GM23338 (cell line): Measurements from ENCODE around the gene HADH. TPM values are rescaled to one million over a fixed set of nuclear protein-coding genes. Genes with fewer than 3 reads are reported as not detected.

ENCODE experiments used
- ATAC-seq: fragments of 200-7000 bp; cut with Tn5 transposase; 3 replicates; pipeline ENCODE4 v1.9.1; 2020
- DNase-seq: peaks from one replicate; pipeline ENCODE4 v3.0.0-alpha.2; 2015; ENCODE audit warnings: low spot score
- H2AFZ ChIP-seq: fragments of 200-600 bp; sonication (generic); 2 replicates; pipeline ENCODE4 v1.8.0; 2016; ENCODE audit warnings: antibody characterized with exemption, mild to moderate bottlenecking, moderate library complexity
- H3F3A ChIP-seq: fragments of 200-600 bp; sonication (generic); replicated peaks from 2 replicates; pipeline ENCODE4 v1.8.0; 2017; ENCODE audit warnings: antibody characterized with exemption, mixed run types, low read depth
- H3K27ac ChIP-seq: fragments of 200-600 bp; sonication (generic); 2 replicates; pipeline ENCODE4 v1.6.1; 2016; ENCODE audit warnings: low read depth
- H3K27me3 ChIP-seq: fragments of 200-600 bp; sonication (generic); 2 replicates; pipeline ENCODE4 v1.8.0; 2016; ENCODE audit warnings: mild to moderate bottlenecking, mixed run types, moderate library complexity; ENCODE audit not compliant: insufficient read depth
- H3K36me3 ChIP-seq: fragments of 200-600 bp; sonication (generic); 2 replicates; pipeline ENCODE4 v1.8.0; 2016; ENCODE audit warnings: mild to moderate bottlenecking; ENCODE audit not compliant: insufficient read depth
- H3K4me1 ChIP-seq: fragments of 200-600 bp; sonication (generic); 2 replicates; pipeline ENCODE4 v1.8.0; 2016; ENCODE audit warnings: mild to moderate bottlenecking, moderate library complexity; ENCODE audit not compliant: insufficient read depth
- H3K4me2 ChIP-seq: fragments of 200-600 bp; sonication (generic); 2 replicates; pipeline ENCODE4 v1.7.1; 2017; ENCODE audit warnings: mixed run types
- H3K4me3 ChIP-seq: fragments of 200-600 bp; sonication (generic); 2 replicates; pipeline ENCODE4 v1.6.1; 2016; ENCODE audit warnings: mixed run types
- H3K79me2 ChIP-seq: fragments of 200-600 bp; sonication (generic); replicated peaks from 2 replicates; pipeline ENCODE4 v1.8.0; 2017; ENCODE audit warnings: mild to moderate bottlenecking; ENCODE audit not compliant: insufficient read depth
- H3K9me2 ChIP-seq: fragments of 200-600 bp; sonication (generic); 2 replicates; pipeline ENCODE4 v1.8.0; 2017; ENCODE audit not compliant: insufficient read depth
- H4K20me1 ChIP-seq: fragments of 200-600 bp; sonication (generic); replicated peaks from 2 replicates; pipeline ENCODE4 v1.8.0; 2017; ENCODE audit warnings: mild to moderate bottlenecking; ENCODE audit not compliant: insufficient read depth
- H3K27ac Mint-ChIP-seq: 2 replicates; pipeline ENCODE4 v1.8.0; 2020; ENCODE audit warnings: inconsistent platforms, mild to moderate bottlenecking, moderate library complexity, mixed read lengths
- H3K27me3 Mint-ChIP-seq: 3 replicates; pipeline ENCODE4 v1.8.0; 2022; ENCODE audit warnings: low read depth, mild to moderate bottlenecking, moderate library complexity, mixed read lengths, inconsistent platforms; ENCODE audit not compliant: insufficient read depth, poor library complexity
- H3K36me3 Mint-ChIP-seq: 3 replicates; pipeline ENCODE4 v1.8.0; 2021; ENCODE audit warnings: low read depth, mild to moderate bottlenecking, inconsistent platforms, moderate library complexity, mixed read lengths
- H3K4me1 Mint-ChIP-seq: 3 replicates; pipeline ENCODE4 v1.8.0; 2020; ENCODE audit warnings: mild to moderate bottlenecking, inconsistent platforms, mixed read lengths
- H3K4me3 Mint-ChIP-seq: 3 replicates; pipeline ENCODE4 v1.8.0; 2021; ENCODE audit warnings: moderate library complexity, mild to moderate bottlenecking, inconsistent platforms, mixed read lengths
- H3K9me3 Mint-ChIP-seq: 3 replicates; pipeline ENCODE4 v1.8.0; 2020; ENCODE audit warnings: moderate library complexity, mild to moderate bottlenecking, inconsistent platforms, mixed read lengths
- CREB1 ChIP-seq: fragments of 250-450 bp; sonication (Bioruptor Pico); IDR thresholded peaks from 2 replicates; pipeline ENCODE4 v1.5.0; 2020; ENCODE audit warnings: low read depth, mild to moderate bottlenecking, moderate library complexity
- EZH2 ChIP-seq: fragments of 200-600 bp; sonication (generic); IDR thresholded peaks from one replicate; pipeline ENCODE4 v1.8.0; 2017; ENCODE audit warnings: antibody characterized with exemption, mild to moderate bottlenecking, low read depth; ENCODE audit not compliant: unreplicated experiment
- JUNB ChIP-seq: IDR thresholded peaks from one replicate; pipeline ENCODE4 v1.6.1; 2016; ENCODE audit warnings: antibody characterized with exemption; ENCODE audit not compliant: unreplicated experiment
- POLR2AphosphoS5 ChIP-seq: IDR thresholded peaks from 2 replicates; pipeline ENCODE4 v1.6.1; 2016; ENCODE audit warnings: antibody characterized with exemption, low read depth
- STAT1 ChIP-seq: IDR thresholded peaks from one replicate; pipeline ENCODE4 v1.6.1; 2016; ENCODE audit warnings: antibody characterized with exemption; ENCODE audit not compliant: unreplicated experiment
- ZNF114 ChIP-seq: fragments of 250-450 bp; sonication (Bioruptor Pico); IDR thresholded peaks from 2 replicates; pipeline ENCODE4 v1.5.0; 2020; ENCODE audit warnings: mild to moderate bottlenecking, moderate library complexity
- polyA plus RNA-seq: library from polyadenylated mRNA; unstranded; fragments of >200 nt; fragmentation: Nextera tagmentation; extraction: Ambion mirVana; gene quantifications from 2 replicates; pipeline ENCODE4 v1.2.1, GENCODE V29; 2016
- total RNA-seq: library from RNA; depleted of rRNA; stranded (reverse); fragments of >200 nt; shearing (Covaris generic); gene quantifications from 2 replicates; pipeline ENCODE4 v1.2.3, GENCODE V29; 2014
- TF ChIP-seq, protein P1 (sequence below): fragments of 250-450 bp; sonication (Bioruptor Pico); IDR thresholded peaks from 2 replicates; pipeline ENCODE4 v1.5.0; 2020; ENCODE audit warnings: mild to moderate bottlenecking, moderate library complexity
- TF ChIP-seq, protein P2 (sequence below): IDR thresholded peaks from 2 replicates; pipeline ENCODE4 v1.6.1; 2016; ENCODE audit warnings: antibody characterized with exemption
- TF ChIP-seq, protein P3 (sequence below), 2 experiments: fragments of 200-600 bp in 1 of 2; sonication (generic) in 1 of 2; conservative IDR thresholded peaks; 2 replicates each; pipeline versions ENCODE4 v1.5.1 to v1.6.1; 2016 to 2017; ENCODE audit warnings: antibody characterized with exemption in 2 of 2, low read depth in 2 of 2, mild to moderate bottlenecking in 2 of 2, moderate library complexity in 1 of 2

The HADH gene
- total and polyA plus RNA-seq, 2 experiments from 2014 or later = 39.1 to 39.2 TPM

DNA sequence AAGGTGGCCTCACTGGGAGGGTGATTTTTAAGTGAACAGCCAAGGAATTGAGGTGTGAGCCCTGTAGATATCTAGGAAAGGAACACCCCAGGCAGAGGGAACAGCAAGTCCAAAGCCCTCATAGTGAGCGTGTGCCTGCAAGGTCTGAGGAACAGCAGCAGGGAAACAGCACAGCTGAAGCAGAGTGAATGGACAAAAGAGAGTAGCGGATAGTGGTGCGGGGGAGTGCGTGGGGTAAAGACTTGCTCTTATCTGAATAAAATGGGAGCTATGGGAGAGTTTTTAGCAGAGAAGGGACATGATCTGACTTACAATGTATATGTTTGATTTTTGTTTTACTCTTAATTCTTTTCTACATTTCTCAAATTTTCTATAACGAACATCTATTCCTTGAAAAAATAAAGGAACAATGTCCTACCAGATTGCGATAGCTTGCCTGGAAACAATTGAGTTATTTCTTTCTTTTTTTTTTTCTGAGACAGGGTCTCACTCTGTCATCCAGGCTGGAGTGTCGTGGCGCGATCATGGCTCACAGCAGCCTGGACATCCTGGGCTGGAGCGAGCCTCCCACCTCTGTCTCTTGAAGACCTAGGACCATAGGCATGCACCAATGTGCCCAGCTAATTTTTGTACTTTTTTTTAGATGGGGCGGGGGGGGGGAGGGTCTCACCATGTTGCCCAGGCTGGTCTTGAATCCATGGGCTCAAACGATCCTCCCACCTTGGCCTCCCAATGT lies 19.5 kb upstream of the HADH start (continued):
- TF ChIP-seq, protein P1, sequence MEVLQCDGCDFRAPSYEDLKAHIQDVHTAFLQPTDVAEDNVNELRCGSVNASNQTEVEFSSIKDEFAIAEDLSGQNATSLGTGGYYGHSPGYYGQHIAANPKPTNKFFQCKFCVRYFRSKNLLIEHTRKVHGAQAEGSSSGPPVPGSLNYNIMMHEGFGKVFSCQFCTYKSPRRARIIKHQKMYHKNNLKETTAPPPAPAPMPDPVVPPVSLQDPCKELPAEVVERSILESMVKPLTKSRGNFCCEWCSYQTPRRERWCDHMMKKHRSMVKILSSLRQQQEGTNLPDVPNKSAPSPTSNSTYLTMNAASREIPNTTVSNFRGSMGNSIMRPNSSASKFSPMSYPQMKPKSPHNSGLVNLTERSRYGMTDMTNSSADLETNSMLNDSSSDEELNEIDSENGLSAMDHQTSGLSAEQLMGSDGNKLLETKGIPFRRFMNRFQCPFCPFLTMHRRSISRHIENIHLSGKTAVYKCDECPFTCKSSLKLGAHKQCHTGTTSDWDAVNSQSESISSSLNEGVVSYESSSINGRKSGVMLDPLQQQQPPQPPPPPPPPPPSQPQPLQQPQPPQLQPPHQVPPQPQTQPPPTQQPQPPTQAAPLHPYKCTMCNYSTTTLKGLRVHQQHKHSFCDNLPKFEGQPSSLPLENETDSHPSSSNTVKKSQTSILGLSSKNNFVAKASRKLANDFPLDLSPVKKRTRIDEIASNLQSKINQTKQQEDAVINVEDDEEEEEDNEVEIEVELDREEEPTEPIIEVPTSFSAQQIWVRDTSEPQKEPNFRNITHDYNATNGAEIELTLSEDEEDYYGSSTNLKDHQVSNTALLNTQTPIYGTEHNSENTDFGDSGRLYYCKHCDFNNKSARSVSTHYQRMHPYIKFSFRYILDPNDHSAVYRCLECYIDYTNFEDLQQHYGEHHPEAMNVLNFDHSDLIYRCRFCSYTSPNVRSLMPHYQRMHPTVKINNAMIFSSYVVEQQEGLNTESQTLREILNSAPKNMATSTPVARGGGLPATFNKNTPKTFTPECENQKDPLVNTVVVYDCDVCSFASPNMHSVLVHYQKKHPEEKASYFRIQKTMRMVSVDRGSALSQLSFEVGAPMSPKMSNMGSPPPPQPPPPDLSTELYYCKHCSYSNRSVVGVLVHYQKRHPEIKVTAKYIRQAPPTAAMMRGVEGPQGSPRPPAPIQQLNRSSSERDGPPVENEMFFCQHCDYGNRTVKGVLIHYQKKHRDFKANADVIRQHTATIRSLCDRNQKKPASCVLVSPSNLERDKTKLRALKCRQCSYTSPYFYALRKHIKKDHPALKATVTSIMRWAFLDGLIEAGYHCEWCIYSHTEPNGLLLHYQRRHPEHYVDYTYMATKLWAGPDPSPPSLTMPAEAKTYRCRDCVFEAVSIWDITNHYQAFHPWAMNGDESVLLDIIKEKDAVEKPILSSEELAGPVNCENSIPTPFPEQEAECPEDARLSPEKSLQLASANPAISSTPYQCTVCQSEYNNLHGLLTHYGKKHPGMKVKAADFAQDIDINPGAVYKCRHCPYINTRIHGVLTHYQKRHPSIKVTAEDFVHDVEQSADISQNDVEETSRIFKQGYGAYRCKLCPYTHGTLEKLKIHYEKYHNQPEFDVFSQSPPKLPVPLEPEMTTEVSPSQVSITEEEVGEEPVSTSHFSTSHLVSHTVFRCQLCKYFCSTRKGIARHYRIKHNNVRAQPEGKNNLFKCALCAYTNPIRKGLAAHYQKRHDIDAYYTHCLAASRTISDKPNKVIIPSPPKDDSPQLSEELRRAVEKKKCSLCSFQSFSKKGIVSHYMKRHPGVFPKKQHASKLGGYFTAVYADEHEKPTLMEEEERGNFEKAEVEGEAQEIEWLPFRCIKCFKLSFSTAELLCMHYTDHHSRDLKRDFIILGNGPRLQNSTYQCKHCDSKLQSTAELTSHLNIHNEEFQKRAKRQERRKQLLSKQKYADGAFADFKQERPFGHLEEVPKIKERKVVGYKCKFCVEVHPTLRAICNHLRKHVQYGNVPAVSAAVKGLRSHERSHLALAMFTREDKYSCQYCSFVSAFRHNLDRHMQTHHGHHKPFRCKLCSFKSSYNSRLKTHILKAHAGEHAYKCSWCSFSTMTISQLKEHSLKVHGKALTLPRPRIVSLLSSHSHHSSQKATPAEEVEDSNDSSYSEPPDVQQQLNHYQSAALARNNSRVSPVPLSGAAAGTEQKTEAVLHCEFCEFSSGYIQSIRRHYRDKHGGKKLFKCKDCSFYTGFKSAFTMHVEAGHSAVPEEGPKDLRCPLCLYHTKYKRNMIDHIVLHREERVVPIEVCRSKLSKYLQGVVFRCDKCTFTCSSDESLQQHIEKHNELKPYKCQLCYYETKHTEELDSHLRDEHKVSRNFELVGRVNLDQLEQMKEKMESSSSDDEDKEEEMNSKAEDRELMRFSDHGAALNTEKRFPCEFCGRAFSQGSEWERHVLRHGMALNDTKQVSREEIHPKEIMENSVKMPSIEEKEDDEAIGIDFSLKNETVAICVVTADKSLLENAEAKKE = no peak
- TF ChIP-seq, protein P2, sequence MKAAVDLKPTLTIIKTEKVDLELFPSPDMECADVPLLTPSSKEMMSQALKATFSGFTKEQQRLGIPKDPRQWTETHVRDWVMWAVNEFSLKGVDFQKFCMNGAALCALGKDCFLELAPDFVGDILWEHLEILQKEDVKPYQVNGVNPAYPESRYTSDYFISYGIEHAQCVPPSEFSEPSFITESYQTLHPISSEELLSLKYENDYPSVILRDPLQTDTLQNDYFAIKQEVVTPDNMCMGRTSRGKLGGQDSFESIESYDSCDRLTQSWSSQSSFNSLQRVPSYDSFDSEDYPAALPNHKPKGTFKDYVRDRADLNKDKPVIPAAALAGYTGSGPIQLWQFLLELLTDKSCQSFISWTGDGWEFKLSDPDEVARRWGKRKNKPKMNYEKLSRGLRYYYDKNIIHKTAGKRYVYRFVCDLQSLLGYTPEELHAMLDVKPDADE = no peak

DNA sequence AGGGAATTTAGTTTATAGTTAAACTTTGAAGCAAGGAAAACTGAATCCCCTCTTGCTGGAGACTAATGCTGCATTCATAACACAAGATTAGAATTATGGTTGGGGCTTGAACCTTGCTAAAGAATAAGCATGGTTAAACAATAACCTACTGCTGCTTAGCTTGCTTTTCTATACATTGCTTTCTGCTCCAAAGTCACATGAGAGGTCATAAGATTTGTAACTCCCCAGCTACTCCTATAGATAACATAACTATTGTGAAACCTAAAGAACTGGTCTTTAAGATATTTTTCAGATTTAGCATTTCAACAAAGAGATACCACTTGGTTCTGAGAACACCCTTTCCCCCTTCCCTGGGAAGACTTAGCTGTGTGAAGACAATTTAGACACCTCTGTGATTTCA lies 17.1 kb upstream of the HADH start:
- no peak for TF ChIP-seq ZNF114
- TF ChIP-seq EZH2 = no peak
- TF ChIP-seq POLR2AphosphoS5 = no peak
- TF ChIP-seq, protein P2 = no peak
- TF ChIP-seq, protein P3, sequence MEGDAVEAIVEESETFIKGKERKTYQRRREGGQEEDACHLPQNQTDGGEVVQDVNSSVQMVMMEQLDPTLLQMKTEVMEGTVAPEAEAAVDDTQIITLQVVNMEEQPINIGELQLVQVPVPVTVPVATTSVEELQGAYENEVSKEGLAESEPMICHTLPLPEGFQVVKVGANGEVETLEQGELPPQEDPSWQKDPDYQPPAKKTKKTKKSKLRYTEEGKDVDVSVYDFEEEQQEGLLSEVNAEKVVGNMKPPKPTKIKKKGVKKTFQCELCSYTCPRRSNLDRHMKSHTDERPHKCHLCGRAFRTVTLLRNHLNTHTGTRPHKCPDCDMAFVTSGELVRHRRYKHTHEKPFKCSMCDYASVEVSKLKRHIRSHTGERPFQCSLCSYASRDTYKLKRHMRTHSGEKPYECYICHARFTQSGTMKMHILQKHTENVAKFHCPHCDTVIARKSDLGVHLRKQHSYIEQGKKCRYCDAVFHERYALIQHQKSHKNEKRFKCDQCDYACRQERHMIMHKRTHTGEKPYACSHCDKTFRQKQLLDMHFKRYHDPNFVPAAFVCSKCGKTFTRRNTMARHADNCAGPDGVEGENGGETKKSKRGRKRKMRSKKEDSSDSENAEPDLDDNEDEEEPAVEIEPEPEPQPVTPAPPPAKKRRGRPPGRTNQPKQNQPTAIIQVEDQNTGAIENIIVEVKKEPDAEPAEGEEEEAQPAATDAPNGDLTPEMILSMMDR (conservative IDR thresholded peaks at IDR 0.05; ENCODE audit: low read depth in 2 of 2) = no peak
- no peak for TF ChIP-seq CREB1
- TF ChIP-seq STAT1 = no peak
- no peak for TF ChIP-seq JUNB
- no peaks in the 10 kb centered on the region for H3K27me3 Mint-ChIP-seq
- Histone ChIP-seq H3F3A (no peaks in the 10 kb centered on the region), H3K36me3 (no peaks in the 10 kb centered on the region), H3K79me2 (no peaks in the 10 kb centered on the region), H2AFZ (0 out of 2 replicates have a peak overlapping the region, but pooled peaks have one; percentile 10), H3K9me2 (peaks cover 5% of the 10 kb centered on the region; the same call in 1 of the 2 replicates), H3K4me2 (no peak overlapping the region), H3K4me3 (no peak overlapping the region), H3K4me1 (no peaks in the 10 kb centered on the region), H3K27me3 (no peaks in the 10 kb centered on the region), H3K27ac (no peak overlapping the region), H4K20me1 (no peaks in the 10 kb centered on the region)
- H3K9me3 Mint-ChIP-seq = no peaks in the 10 kb centered on the region; the same call in 2 of the 3 replicates
- DNase-seq = no peak
- ATAC-seq = no peak
- no peaks in the 10 kb centered on the region for H3K36me3 Mint-ChIP-seq
- H3K4me3 Mint-ChIP-seq = no peak overlapping the region
- no peak overlapping the region for H3K27ac Mint-ChIP-seq
- H3K4me1 Mint-ChIP-seq = no peaks in the 10 kb centered on the region; the same call in 2 of the 3 replicates
